Transverse colon (tissue), 4 donors: Measurements from ENCODE around the gene SORL1-AS1.

Experiments used
- CTCF ChIP-seq, 5 experiments: fragments of 200-600 bp in 3 of 5; fragments of 450-650 bp in 2 of 5; sonication (generic) in 3 of 5; IDR thresholded peaks; 1 replicate in 2 of 5; 2 replicates in 3 of 5; pipeline ENCODE4 v1.5.1; 2016 to 2017; ENCODE audit warnings: antibody characterized with exemption in 5 of 5, inconsistent platforms in 3 of 5, mild to moderate bottlenecking in 2 of 5, moderate library complexity in 1 of 5
- EP300 ChIP-seq: sonication (generic); formaldehyde crosslinking; IDR thresholded peaks from one replicate; pipeline ENCODE4 v1.6.1; 2017; ENCODE audit warnings: antibody characterized with exemption, low read depth
- POLR2A ChIP-seq: fragments of 450-650 bp; IDR thresholded peaks from one replicate; pipeline ENCODE4 v1.6.1; 2016; ENCODE audit warnings: antibody characterized with exemption, mild to moderate bottlenecking, moderate library complexity
- POLR2AphosphoS5 ChIP-seq, 3 donors: sonication (generic); formaldehyde crosslinking; IDR thresholded peaks; one replicate each; pipeline ENCODE4 v1.6.1; 2016; ENCODE audit warnings: antibody characterized with exemption in 3 of 3

- TF ChIP-seq EP300 (no peak), CTCF (IDR thresholded peaks at IDR 0.05) (no peak), POLR2A (no peak), POLR2AphosphoS5 (IDR thresholded peaks at IDR 0.05) (no peak)
These were observed 48.0 kb upstream of the SORL1-AS1 start for GRCh38 chr11:121500717-121501116.
